DMS79 treated with DMSO at 0.1 percent for 48 hours (cell line): Measurements from ENCODE around the gene LRFN2.
A peak's percentile ranks its signal among the peaks of the same experiment; 100 is the strongest.

ENCODE experiments used
- DNase-seq: peaks from one replicate; lab custom pipeline; 2025; lab: John Stamatoyannopoulos, UW

LRFN2 gene

GRCh38 chr6:40586369-40587201 is 579 bp downstream of the LRFN2 start:
- peak; percentile 65 for DNase-seq

- DNase-seq: peak; percentile 86
Measured at GRCh38 chr6:40585651-40586269, 1.4 kb downstream of the LRFN2 start.

GRCh38 chr6:40585223-40585622 is 1.9 kb downstream of the LRFN2 start:
- DNase-seq: peak; percentile 22

GRCh38 chr6:40584741-40585140 is 2.4 kb downstream of the LRFN2 start:
- DNase-seq: no peak

- DNase-seq: peak; percentile 52
Measured at GRCh38 chr6:40583709-40584108, 3.5 kb downstream of the LRFN2 start.

- no peak for DNase-seq
Measured at GRCh38 chr6:40582892-40583291, 4.3 kb downstream of the LRFN2 start.

- no peak for DNase-seq
Measured at GRCh38 chr6:40579101-40579500, 8.1 kb downstream of the LRFN2 start.

GRCh38 chr6:40577672-40578071 is 9.5 kb downstream of the LRFN2 start:
- no peak for DNase-seq

GRCh38 chr6:40573221-40573620 is 13.9 kb downstream of the LRFN2 start:
- DNase-seq: no peak

GRCh38 chr6:40569162-40569910 is 17.8 kb downstream of the LRFN2 start:
- no peak for DNase-seq

GRCh38 chr6:40568062-40568708 is 19.0 kb downstream of the LRFN2 start:
- no peak for DNase-seq

- DNase-seq: no peak
Measured at GRCh38 chr6:40563111-40563510, 24.1 kb downstream of the LRFN2 start.

GRCh38 chr6:40559056-40559455 is 28.1 kb downstream of the LRFN2 start:
- no peak for DNase-seq

- DNase-seq: no peak
Measured at GRCh38 chr6:40558102-40558501, 29.1 kb downstream of the LRFN2 start.

- DNase-seq: no peak
Measured at GRCh38 chr6:40556881-40557280, 30.3 kb downstream of the LRFN2 start.

- DNase-seq: no peak
Measured at GRCh38 chr6:40556023-40556422, 31.1 kb downstream of the LRFN2 start.

- DNase-seq: no peak
Measured at GRCh38 chr6:40555092-40555491, 32.1 kb downstream of the LRFN2 start.

- DNase-seq: no peak
Measured at GRCh38 chr6:40552941-40553340, 34.2 kb downstream of the LRFN2 start.

GRCh38 chr6:40551966-40552505 is 35.1 kb downstream of the LRFN2 start:
- DNase-seq: peak; percentile 58

GRCh38 chr6:40550202-40551101 is 36.7 kb downstream of the LRFN2 start:
- no peak for DNase-seq

- DNase-seq: no peak
Measured at GRCh38 chr6:40545954-40546353, 41.2 kb downstream of the LRFN2 start.
